Measurements from ENCODE around the gene CYB5A.
A peak's percentile ranks its signal among the peaks of the same experiment; 100 is the strongest.
"Not testable (repeated sequence)": the region's sequence is repeated elsewhere in the genome, so short reads cannot be mapped to it uniquely, and the experiment has no call there.

CYB5A gene

GRCh38 chr18:74291771-74292540 is at the start of gene CYB5A:
CYB5A (minus strand) TSS chr18:74291963; CDS start chr18:74291875, 88 bp downstream.
- peak; percentile 92 to 93 for DNase-seq (ENCODE audit: low read depth in 2 of 2)

- DNase-seq (ENCODE audit: low read depth in 2 of 2), result no peak
Measured at GRCh38 chr18:74337912-74338309, 46.1 kb upstream of the CYB5A start.

GRCh38 chr18:74337155-74337911 is 45.6 kb upstream of the CYB5A start:
- no peak for DNase-seq (ENCODE audit: low read depth in 2 of 2)

GRCh38 chr18:74336656-74337055 is 44.9 kb upstream of the CYB5A start:
- DNase-seq (ENCODE audit: low read depth in 2 of 2), result no peak

GRCh38 chr18:74334242-74334893 is 42.6 kb upstream of the CYB5A start:
- no peak for DNase-seq (ENCODE audit: low read depth in 2 of 2)

- DNase-seq (ENCODE audit: low read depth in 2 of 2), result no peak
Measured at GRCh38 chr18:74333091-74333490, 41.3 kb upstream of the CYB5A start.

GRCh38 chr18:74331404-74331803 is 39.6 kb upstream of the CYB5A start:
- peak; percentile 24 to 36 for DNase-seq (ENCODE audit: low read depth in 2 of 2)

- DNase-seq (ENCODE audit: low read depth in 2 of 2), result no peak
Measured at GRCh38 chr18:74329688-74330205, 38.0 kb upstream of the CYB5A start.

GRCh38 chr18:74328206-74328605 is 36.4 kb upstream of the CYB5A start:
- DNase-seq (ENCODE audit: low read depth in 2 of 2), result peak; percentile 72 to 79

GRCh38 chr18:74326791-74327190 is 35.0 kb upstream of the CYB5A start:
- not testable (repeated sequence) for DNase-seq (ENCODE audit: low read depth in 2 of 2)

- DNase-seq (ENCODE audit: low read depth in 2 of 2), result no peak
Measured at GRCh38 chr18:74326231-74326630, 34.5 kb upstream of the CYB5A start.

- peak; percentile 77 to 78 for DNase-seq (ENCODE audit: low read depth in 2 of 2)
Measured at GRCh38 chr18:74316257-74317170, 24.8 kb upstream of the CYB5A start.

GRCh38 chr18:74315464-74316256 is 23.9 kb upstream of the CYB5A start, which contains the start of gene C18orf63:
C18orf63 (plus strand) TSS chr18:74315839; CDS start chr18:74317866, 2,027 bp downstream.
- DNase-seq (ENCODE audit: low read depth in 2 of 2), result no peak

- DNase-seq (ENCODE audit: low read depth in 2 of 2), result no peak
Measured at GRCh38 chr18:74314759-74315463, 23.1 kb upstream of the CYB5A start.

GRCh38 chr18:74311000-74311399 is 19.2 kb upstream of the CYB5A start:
- DNase-seq (ENCODE audit: low read depth in 2 of 2), result no peak

GRCh38 chr18:74310411-74310810 is 18.6 kb upstream of the CYB5A start:
- DNase-seq (ENCODE audit: low read depth in 2 of 2), result peak in 1 of 2 experiments; percentile 16

- no peak for DNase-seq (ENCODE audit: low read depth in 2 of 2)
Measured at GRCh38 chr18:74303936-74304335, 12.2 kb upstream of the CYB5A start.

- no peak for DNase-seq (ENCODE audit: low read depth in 2 of 2)
Measured at GRCh38 chr18:74303306-74303705, 11.5 kb upstream of the CYB5A start.

GRCh38 chr18:74299746-74300145 is 8.0 kb upstream of the CYB5A start:
- no peak for DNase-seq (ENCODE audit: low read depth in 2 of 2)

- DNase-seq (ENCODE audit: low read depth in 2 of 2), result no peak
Measured at GRCh38 chr18:74299162-74299561, 7.4 kb upstream of the CYB5A start.

Data from fibroblast of skin of left quadriceps (primary cell).